ENCODE results near the gene TMEM63C.

TMEM63C gene

DNA sequence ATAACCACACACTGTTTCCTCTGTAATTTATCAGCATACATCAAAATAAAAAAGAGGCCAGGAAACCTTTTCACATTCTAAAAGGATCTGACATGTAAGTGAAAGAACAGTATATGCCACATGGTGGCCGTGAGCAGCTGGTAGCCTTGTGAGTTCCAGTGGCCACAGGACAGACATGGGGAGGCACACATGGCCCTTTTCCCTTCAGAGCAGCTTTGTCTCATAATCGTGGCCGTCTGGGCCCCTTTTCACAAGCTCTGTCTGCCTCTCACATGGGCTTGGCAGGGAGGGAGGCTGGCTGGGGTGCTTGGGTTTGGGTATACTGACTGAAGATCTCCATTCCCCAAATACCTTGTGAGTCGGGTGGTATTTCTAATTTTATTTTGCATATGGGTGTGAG is 38.5 kb upstream of the TMEM63C start:
- Histone ChIP-seq H3K27me3 (ENCODE audit: control insufficient read depth, insufficient read depth, low read length) (peaks cover 21% of the 10 kb centered on the region), H3K27ac (ENCODE audit: low read length) (no peak overlapping the region), H3K36me3 (ENCODE audit: control insufficient read depth, low read depth, low read length) (no peaks in the 10 kb centered on the region), H3K9me3 (ENCODE audit: control insufficient read depth, low read depth, low read length) (no peaks in the 10 kb centered on the region), H3K4me3 (ENCODE audit: low read length) (peak overlapping the region; percentile 91), H3K4me1 (ENCODE audit: control insufficient read depth, low read depth, low read length) (peaks cover 46% of the 10 kb centered on the region), H3K9ac (ENCODE audit: low read length) (no peak overlapping the region)

DNA sequence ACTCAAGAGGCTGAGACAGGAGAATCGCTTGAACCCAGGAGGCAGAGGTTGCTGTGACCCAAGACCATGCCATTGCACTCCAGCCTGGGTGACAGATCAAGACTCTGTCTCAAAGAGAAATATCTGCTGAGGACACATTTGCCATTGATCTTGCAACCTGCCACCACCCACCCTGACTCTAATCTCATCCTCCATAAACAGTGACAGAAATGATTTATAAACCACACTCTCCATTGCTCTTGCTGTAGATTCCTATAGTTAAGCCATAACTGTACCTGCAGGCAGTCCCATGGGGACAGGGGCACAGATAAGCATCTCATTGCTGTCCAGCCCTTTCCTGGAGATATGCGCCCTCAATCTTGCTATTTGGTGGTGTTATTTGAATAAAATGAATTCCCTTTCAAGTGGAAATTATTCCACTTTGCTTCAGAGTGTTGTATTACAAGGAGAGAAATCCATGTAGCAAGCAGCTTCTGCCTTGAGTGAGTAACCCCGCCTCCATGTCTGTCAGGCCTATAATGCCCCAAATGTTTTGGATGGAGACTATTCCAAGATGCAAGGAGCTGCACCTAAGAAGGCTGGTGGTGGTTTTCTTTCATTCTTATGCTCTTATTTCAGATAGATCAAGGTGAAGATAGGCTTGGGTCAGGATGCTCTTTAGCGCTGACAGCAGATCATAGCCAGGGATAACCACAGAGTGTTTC is 37.0 kb upstream of the TMEM63C start:
- Histone ChIP-seq H3K27ac (ENCODE audit: low read length) (no peak overlapping the region), H3K9me3 (ENCODE audit: control insufficient read depth, low read depth, low read length) (no peaks in the 10 kb centered on the region), H3K9ac (ENCODE audit: low read length) (no peak overlapping the region), H3K27me3 (ENCODE audit: control insufficient read depth, insufficient read depth, low read length) (peaks cover 21% of the 10 kb centered on the region), H3K4me3 (ENCODE audit: low read length) (no peak overlapping the region), H3K36me3 (ENCODE audit: control insufficient read depth, low read depth, low read length) (no peaks in the 10 kb centered on the region), H3K4me1 (ENCODE audit: control insufficient read depth, low read depth, low read length) (peaks cover 46% of the 10 kb centered on the region)

DNA sequence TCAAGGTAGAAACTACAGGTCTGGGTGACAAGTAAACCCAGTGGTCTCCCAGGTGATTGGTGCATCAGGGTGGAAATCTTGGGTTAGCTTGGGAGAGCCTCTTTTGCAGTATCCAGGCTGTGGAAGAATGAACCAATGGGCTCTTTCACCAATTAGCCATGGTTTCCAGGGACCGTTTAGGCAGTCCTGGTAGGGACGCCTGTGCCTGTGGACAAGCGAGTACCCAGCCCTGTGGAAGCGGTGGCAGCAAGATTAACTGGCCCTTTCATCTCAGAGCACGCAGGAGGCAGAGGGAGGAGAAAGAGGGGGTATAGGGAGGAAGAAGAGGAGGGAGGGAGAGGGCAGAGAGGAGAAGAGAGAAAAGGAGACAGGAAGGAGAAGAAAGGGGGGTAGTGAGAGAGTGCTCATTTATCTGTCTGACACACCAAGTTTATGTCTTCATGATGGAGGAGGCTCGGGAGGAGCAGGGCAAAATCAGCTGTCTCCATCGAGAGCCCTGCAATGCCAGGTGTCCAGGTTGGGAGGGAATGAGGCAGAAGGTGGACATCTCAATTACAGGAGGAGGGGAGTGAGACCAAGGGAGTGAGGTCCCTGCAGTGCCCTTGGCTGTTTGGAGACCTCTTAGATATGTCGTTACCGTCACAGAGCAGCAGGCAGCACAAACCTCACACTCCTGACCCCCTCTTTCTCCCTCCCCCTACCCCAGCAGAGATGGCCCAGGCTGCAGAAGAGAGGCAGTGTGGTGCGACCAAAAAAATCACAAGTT is 35.4 kb upstream of the TMEM63C start:
- Histone ChIP-seq H3K36me3 (ENCODE audit: control insufficient read depth, low read depth, low read length) (no peaks in the 10 kb centered on the region), H3K4me1 (ENCODE audit: control insufficient read depth, low read depth, low read length) (peaks cover 46% of the 10 kb centered on the region), H3K9me3 (ENCODE audit: control insufficient read depth, low read depth, low read length) (no peaks in the 10 kb centered on the region), H3K4me3 (ENCODE audit: low read length) (no peak overlapping the region), H3K27me3 (ENCODE audit: control insufficient read depth, insufficient read depth, low read length) (peaks cover 11% of the 10 kb centered on the region), H3K9ac (ENCODE audit: low read length) (no peak overlapping the region), H3K27ac (ENCODE audit: low read length) (no peak overlapping the region)

DNA sequence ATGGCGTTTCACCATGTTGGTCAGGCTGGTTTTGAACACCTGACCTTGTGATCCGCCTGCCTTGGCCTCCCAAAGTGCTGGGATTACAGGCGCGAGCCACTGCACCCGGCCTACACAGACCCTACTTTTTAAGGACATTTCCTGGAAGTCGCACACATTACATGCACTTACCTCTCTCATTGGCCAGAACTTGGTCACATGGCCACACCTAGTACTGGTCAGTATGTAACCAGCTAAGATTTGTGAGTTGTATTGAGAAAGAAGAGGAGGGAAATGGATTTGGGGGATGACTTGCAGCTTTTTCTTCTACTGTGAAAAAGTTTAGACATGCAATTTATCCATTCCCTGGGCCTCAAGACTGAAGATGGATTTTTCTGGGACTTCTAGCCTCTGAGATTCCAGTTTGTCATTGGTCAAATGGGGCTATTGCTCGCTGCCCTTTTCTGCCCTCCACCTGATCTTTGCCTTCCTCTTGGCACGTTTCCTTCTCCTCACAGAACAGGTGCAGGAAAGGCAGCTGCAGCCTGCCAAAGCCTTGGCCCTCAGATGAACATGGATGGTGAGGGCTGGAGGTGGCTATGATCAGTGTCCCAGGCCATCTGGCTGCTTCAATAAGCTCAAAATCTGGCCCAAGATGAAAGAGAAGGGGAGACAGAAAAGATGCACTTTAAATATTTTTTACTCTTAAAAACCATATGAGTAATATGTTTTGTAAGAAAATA is 32.9 kb upstream of the TMEM63C start:
- Histone ChIP-seq H3K27ac (ENCODE audit: low read length) (no peak overlapping the region), H3K9me3 (ENCODE audit: control insufficient read depth, low read depth, low read length) (no peaks in the 10 kb centered on the region), H3K27me3 (ENCODE audit: control insufficient read depth, insufficient read depth, low read length) (no peaks in the 10 kb centered on the region)

DNA sequence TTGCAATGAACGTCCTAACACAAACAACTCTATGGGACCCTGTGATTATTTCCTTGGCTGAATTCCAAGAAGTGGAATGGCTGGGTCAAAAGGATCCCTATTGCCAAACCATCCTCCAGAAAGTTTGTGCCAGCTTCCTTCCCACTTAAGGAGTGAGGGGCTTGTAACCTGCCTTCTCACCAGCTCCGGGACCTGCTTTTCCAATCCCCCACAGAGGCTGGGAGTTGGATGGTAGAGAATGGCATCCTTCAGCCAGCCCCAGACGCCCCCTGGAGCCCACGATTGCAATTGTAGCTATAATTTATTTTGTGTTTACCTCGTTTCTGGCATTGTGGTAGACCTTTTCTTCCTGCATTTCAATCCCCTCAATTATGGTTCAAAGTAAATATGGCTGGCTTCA is 30.4 kb upstream of the TMEM63C start:
- Histone ChIP-seq H3K9ac (ENCODE audit: low read length) (no peak overlapping the region), H3K4me1 (ENCODE audit: control insufficient read depth, low read depth, low read length) (peaks cover 13% of the 10 kb centered on the region), H3K4me3 (ENCODE audit: low read length) (no peak overlapping the region), H3K27me3 (ENCODE audit: control insufficient read depth, insufficient read depth, low read length) (no peaks in the 10 kb centered on the region), H3K36me3 (ENCODE audit: control insufficient read depth, low read depth, low read length) (no peaks in the 10 kb centered on the region), H3K27ac (ENCODE audit: low read length) (no peak overlapping the region), H3K9me3 (ENCODE audit: control insufficient read depth, low read depth, low read length) (no peaks in the 10 kb centered on the region)

More for the DNA sequence above, 32.9 kb upstream of the TMEM63C start:
- Histone ChIP-seq H3K4me1 (ENCODE audit: control insufficient read depth, low read depth, low read length) (peaks cover 33% of the 10 kb centered on the region), H3K36me3 (ENCODE audit: control insufficient read depth, low read depth, low read length) (no peaks in the 10 kb centered on the region), H3K4me3 (ENCODE audit: low read length) (no peak overlapping the region), H3K9ac (ENCODE audit: low read length) (no peak overlapping the region)

DNA sequence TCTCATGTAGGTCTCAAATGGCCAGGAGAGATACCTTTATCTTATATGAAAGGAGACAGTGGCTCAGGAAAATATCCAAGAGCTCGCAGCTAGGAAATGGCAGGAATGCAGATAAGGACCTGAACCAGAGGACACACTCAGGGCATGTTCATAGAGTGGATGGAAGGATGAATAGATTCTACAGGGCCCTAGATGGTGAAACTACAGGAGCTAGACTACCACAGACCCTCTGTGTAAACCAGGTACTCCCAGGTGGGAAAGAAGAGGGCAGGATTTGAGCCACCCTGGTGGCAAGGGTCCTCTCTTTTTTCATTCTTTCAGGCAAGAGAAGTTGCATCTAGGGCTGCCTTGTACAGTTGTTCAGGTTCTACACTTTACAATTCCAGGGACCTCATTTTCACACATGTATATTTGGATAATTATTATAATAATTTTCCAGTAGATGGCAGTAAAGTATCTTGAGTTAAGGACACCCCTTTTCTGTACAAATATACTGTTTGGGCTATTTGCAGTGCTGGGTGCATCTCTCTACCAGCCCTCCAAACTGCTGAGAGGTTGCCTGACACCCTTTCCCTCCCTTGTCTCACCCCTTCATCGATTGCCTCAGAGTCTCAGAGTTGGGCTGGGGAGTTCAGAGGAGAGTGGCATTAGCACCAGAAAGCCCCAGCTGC is 29.5 kb upstream of the TMEM63C start:
- H3K4me3 ChIP-seq (ENCODE audit: low read length) = no peak overlapping the region
- no peaks in the 10 kb centered on the region for H3K36me3 ChIP-seq (ENCODE audit: control insufficient read depth, low read depth, low read length)
- H3K9ac ChIP-seq (ENCODE audit: low read length) = no peak overlapping the region
- no peak overlapping the region for H3K27ac ChIP-seq (ENCODE audit: low read length)
- no peaks in the 10 kb centered on the region for H3K27me3 ChIP-seq (ENCODE audit: control insufficient read depth, insufficient read depth, low read length)
- H3K9me3 ChIP-seq (ENCODE audit: control insufficient read depth, low read depth, low read length) = no peaks in the 10 kb centered on the region
- H3K4me1 ChIP-seq (ENCODE audit: control insufficient read depth, low read depth, low read length) = peaks cover 9% of the 10 kb centered on the region

DNA sequence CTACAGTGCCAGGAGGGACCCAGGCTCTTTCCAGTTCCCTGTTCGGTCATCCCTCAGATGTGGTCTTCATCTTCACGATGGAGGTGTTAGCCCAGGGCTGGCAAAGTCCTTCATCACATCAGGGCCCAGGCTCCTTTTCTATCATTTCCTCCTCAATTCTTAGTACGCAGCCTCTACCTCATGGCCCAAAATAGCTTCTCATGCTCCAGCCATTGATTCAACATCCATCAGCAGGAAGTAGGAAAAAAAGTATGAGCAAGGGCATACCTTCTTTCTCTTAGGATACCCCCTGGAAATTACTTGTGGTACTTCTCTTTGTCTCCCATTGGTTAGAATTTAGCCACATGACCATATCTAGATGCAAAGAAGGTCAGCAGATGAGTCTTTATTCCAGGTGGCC is 27.8 kb upstream of the TMEM63C start:
- Histone ChIP-seq H3K9me3 (ENCODE audit: control insufficient read depth, low read depth, low read length) (no peaks in the 10 kb centered on the region), H3K4me1 (ENCODE audit: control insufficient read depth, low read depth, low read length) (peaks cover 16% of the 10 kb centered on the region), H3K9ac (ENCODE audit: low read length) (no peak overlapping the region), H3K4me3 (ENCODE audit: low read length) (no peak overlapping the region), H3K27ac (ENCODE audit: low read length) (no peak overlapping the region), H3K27me3 (ENCODE audit: control insufficient read depth, insufficient read depth, low read length) (no peaks in the 10 kb centered on the region), H3K36me3 (ENCODE audit: control insufficient read depth, low read depth, low read length) (no peaks in the 10 kb centered on the region)

DNA sequence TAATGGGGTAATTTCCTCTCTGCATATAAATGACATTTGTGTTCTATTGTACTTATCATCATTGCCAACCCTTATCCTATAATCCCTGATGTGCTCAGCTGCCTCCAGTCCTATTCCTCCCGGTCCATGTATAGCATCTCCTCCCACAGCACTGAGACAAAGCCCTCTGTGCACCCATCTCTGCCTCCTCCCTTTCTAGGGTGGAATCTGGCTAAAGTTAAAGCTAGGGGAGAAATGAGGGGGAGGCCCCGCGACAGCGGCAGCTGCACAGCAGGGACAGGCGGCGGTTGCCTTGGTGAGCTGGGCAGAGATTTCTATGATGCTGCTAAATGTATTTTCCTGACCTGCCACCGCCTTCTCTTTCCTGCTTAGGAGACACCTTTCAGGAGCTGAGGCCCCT is 27.2 kb upstream of the TMEM63C start:
- no peaks in the 10 kb centered on the region for H3K9me3 ChIP-seq (ENCODE audit: control insufficient read depth, low read depth, low read length)
- no peaks in the 10 kb centered on the region for H3K36me3 ChIP-seq (ENCODE audit: control insufficient read depth, low read depth, low read length)
- peaks cover 20% of the 10 kb centered on the region for H3K4me1 ChIP-seq (ENCODE audit: control insufficient read depth, low read depth, low read length)
- no peaks in the 10 kb centered on the region for H3K27me3 ChIP-seq (ENCODE audit: control insufficient read depth, insufficient read depth, low read length)
- H3K9ac ChIP-seq (ENCODE audit: low read length) = no peak overlapping the region
- H3K27ac ChIP-seq (ENCODE audit: low read length) = no peak overlapping the region
- no peak overlapping the region for H3K4me3 ChIP-seq (ENCODE audit: low read length)

DNA sequence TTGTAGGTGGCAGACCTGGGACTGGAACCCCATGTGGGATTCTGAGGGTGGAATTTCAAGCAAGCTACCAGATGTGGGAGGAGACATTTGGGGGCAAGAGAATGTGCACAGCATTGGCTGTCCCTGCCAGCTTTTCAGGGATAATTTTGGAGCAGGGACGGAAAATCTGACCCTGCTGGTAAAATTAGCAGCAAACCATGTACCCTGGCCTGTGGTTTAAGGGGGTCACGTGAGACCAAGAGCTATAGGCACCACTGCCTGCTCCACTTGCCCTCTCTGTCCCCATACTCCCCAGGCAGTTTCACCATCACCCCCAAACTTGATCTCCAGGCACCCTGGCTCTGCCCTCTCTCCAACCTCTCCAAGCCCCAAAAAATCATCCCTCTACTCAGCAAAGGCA is 26.5 kb upstream of the TMEM63C start:
- H3K27me3 ChIP-seq (ENCODE audit: control insufficient read depth, insufficient read depth, low read length) = no peaks in the 10 kb centered on the region

DNA sequence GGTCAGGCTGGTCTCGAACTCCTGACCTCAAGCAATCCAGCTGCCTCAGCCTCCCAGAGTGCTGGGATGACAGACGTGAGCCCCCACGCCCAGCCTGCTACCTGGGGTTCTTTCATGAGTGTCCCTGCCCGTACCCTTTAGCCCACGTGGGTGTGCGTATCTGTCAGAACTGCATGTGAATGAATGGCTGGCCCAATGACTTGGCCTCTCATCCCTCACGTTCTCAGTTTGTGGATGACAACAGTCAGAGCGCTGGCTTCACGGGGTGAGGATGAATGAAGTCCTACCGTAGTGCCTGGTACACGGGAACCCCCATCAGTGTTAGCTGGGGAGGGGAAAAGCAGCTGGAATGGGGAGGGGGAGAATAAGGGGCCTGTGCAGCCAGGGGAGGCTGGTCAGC is 23.9 kb upstream of the TMEM63C start:
- H3K9ac ChIP-seq (ENCODE audit: low read length) = no peak overlapping the region

More for the DNA sequence above, 26.5 kb upstream of the TMEM63C start:
- no peaks in the 10 kb centered on the region for H3K9me3 ChIP-seq (ENCODE audit: control insufficient read depth, low read depth, low read length)
- no peak overlapping the region for H3K27ac ChIP-seq (ENCODE audit: low read length)
- peaks cover 20% of the 10 kb centered on the region for H3K4me1 ChIP-seq (ENCODE audit: control insufficient read depth, low read depth, low read length)
- H3K36me3 ChIP-seq (ENCODE audit: control insufficient read depth, low read depth, low read length) = no peaks in the 10 kb centered on the region
- H3K4me3 ChIP-seq (ENCODE audit: low read length) = no peak overlapping the region
- H3K9ac ChIP-seq (ENCODE audit: low read length) = no peak overlapping the region

DNA sequence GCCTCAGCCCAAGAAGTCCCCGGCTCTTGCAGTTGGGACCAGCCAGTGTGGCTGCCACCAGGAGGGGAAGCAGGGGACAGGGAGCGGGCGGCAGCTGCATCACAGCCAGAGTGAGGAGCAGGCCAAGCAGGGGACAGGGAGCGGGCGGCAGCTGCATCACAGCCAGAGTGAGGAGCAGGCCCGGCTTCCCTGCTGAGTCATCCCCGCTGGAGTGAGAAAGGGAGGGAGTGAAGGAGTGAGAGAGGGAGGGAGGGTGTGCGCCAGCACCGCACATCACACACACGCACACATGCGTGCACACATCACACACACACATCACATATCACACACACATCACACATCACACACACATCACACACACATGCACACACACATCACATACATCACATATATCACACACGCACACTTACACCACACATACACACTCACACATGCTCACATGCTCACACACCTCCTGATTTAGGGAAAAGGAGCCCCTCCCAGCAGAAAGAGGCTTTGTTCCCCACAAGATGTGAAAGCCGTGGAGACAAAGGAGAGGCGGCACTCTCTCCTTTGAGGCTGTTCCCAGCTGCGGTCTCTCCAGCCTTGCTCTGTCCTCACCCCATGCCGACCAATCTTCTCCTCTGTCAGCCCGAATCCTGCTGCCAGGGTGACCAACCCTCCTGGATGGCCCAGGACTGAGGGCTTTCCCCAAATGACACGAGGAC is 23.3 kb upstream of the TMEM63C start:
- Histone ChIP-seq H3K36me3 (ENCODE audit: control insufficient read depth, low read depth, low read length) (no peaks in the 10 kb centered on the region), H3K27me3 (ENCODE audit: control insufficient read depth, insufficient read depth, low read length) (no peaks in the 10 kb centered on the region), H3K9ac (ENCODE audit: low read length) (no peak overlapping the region), H3K27ac (ENCODE audit: low read length) (no peak overlapping the region), H3K4me1 (ENCODE audit: control insufficient read depth, low read depth, low read length) (peaks cover 16% of the 10 kb centered on the region), H3K9me3 (ENCODE audit: control insufficient read depth, low read depth, low read length) (no peaks in the 10 kb centered on the region), H3K4me3 (ENCODE audit: low read length) (peak overlapping the region; percentile 38)

More for the DNA sequence above, 23.9 kb upstream of the TMEM63C start:
- H3K27me3 ChIP-seq (ENCODE audit: control insufficient read depth, insufficient read depth, low read length) = no peaks in the 10 kb centered on the region
- H3K4me1 ChIP-seq (ENCODE audit: control insufficient read depth, low read depth, low read length) = peaks cover 20% of the 10 kb centered on the region
- H3K27ac ChIP-seq (ENCODE audit: low read length) = no peak overlapping the region
- H3K4me3 ChIP-seq (ENCODE audit: low read length) = no peak overlapping the region
- H3K9me3 ChIP-seq (ENCODE audit: control insufficient read depth, low read depth, low read length) = no peaks in the 10 kb centered on the region
- no peaks in the 10 kb centered on the region for H3K36me3 ChIP-seq (ENCODE audit: control insufficient read depth, low read depth, low read length)
